HG03135 (cell line): ENCODE measurements around the gene CSF2RB.
A peak's percentile ranks its signal among the peaks of the same experiment; 100 is the strongest.

Experiments
- ATAC-seq: cut with Tn5 transposase; IDR thresholded peaks from one replicate; pipeline ENCODE4 v1.9.1; 2021; ENCODE audit warnings: mild to moderate bottlenecking, moderate library complexity; ENCODE audit not compliant: unreplicated experiment

The CSF2RB gene

DNA sequence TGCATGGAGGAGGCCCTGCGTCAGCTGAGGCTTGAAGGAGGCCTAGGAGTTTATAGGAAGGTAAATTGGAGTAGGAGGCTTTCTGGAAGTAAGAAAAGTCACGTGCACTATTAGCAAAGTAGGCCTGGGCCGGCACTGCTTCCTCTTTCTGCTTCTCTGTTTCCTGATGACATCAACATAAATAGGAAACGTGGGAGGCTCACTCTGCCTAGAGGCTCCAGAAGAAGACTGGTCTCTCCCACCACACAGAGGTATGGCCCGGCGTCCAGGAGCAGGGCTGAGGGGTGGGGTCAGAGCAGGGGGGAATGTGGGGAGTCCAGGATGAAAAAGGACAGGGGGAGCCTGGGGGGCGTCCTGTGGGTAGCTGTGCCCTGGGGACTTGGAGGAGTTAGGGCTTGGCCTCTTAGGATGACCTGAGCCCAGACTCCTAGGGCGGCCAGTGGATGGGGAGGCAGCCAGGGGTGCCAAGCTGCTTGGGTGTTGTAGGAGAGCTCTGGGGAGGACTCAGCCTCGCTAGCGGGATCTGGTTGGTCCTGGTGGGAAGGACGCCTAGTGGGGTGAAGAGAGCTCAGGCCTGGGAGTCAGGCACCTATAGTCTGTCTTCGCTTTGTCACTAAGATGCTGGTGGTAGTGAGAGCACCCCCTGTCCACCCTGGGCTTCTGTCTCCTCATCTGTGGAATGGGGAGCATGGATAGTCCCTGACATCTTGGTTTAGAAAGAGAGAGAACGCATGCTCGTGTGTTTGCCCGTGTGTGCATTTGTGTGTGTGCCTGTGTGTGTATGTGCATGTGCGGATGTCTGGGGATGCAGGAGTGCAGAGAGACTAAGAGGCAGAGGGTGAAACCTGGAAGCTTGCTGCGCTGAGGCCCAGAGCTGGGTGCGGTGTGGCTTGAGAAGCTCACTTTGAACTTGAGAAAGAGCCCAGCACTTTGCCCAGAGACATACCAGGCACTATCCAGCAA lies at the start of gene CSF2RB:
Gene CSF2RB, plus strand, starts transcription at position 202 of the 963 bp plus-strand sequence. CDS start 8,580 bp downstream, outside the sequence.
- ATAC-seq: no peak

DNA sequence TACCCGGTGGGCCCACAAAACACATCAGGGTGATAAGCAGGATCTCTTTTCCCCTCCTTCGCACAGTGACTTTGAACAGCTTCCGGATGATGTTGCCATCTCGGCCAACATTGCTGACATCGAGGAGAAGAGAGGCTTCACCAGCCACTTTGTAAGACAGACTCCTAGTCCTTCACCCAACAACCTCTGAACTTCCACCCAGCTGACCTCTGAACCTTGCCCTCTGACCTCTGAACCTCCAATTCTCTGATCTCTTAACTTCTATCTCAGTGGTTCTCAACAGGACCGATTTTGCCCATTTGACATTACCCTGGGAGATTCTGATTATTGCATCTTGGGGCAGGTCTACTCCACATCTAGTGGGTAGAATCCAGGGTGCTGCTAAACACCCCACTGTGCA lies 49.4 kb upstream of the CSF2RB start:
- no peak for ATAC-seq

DNA sequence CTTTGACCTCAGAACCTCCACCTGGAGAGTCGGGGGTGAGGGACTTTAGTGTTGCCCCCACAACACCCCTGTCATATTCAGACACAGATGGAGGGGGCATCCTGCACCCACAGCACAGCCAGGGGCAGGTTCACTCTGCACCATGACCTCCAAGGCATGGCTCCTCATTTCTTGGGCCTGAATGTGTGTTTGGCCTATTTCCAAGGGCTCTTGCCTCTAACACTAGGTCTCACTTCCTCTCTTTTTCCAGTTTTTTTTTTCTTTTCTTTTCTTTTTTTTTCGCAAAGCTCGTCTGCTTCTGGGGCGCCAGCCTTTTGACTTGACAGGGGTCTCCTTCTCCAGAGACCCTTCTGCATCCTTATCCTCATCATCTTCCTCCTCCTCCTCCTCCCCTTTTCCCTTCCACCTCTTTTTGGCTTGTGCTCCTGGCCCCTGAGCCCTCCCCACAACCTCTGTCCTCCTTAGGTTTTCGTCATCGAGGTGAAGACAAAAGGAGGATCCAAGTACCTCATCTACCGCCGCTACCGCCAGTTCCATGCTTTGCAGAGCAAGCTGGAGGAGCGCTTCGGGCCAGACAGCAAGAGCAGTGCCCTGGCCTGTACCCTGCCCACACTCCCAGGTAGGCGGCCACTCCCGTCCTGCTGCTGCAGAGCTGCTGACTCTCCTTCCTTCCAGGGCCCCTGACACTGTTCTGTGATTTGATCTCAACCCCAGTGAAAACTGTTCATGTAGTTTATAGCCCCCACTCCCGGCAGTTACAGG lies 48.8 kb upstream of the CSF2RB start:
- ATAC-seq: no peak

DNA sequence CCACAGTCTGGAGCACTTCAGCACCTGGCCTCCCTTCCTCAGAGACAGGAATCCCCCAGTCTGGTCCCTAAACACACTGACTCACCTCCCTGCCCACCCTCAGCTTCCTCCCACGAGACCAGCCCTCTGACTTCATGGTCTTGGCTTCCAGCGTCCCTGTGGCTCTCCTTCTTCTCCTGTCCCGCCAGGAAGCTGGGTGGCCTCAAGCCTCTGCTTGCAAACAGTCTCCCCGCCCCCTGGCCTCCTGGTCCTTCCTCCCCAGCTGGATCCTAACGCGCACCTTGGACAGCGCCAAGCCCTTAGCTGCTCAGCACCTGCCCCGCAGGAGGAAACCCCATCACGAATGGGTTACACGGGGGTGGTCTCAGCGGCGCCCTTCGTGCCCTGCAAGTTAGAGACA lies 48.1 kb upstream of the CSF2RB start:
- no peak for ATAC-seq

DNA sequence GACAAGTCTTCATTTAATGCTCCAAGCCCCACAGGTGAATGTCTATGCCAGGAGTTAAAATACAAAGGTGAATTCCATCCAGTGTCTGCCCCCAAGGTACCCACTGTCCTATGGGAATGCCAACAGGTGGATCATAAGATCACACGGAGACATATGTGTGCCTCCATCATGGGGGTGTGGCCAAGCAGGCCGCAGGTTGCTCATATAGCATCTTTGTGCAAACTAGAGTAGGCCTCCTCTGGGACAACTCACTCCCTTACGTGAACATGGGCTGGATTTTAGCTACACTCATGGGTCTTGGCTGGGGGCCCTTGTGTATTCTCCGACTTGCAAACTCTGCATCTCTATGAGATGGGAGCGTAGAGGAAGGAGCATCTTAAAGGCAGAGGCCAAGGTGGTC lies 45.7 kb upstream of the CSF2RB start:
- no peak for ATAC-seq

DNA sequence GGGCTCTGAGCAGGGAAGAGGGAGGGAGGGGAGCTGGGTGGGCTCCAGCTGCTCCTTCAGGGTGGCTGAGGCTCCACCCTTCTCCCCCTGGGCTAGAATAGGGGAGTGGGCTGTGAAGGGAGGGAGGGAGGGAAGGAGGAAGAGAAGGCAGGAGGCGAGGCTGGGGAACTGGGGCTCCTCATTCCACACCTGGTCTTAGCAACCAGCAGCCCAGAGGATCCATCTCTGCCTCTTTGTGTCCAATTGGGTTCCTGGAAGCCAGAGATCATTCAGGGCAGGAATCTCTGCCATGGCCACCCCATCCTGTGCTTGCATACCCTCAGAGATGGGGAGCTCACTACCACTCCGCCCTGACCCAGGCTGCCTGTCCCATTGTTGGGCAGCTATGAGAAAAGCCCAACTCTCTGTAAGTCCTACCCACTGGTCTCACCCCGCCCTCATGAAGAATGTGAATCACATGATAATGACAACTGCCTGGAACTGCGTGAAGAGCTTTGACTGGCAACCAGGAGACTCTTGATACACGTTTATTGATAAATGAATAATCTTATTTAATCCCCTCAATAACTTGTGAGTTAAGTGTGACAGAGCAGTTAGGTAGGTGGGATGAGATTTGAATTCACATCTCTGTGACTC lies 44.8 kb upstream of the CSF2RB start:
- no peak for ATAC-seq

DNA sequence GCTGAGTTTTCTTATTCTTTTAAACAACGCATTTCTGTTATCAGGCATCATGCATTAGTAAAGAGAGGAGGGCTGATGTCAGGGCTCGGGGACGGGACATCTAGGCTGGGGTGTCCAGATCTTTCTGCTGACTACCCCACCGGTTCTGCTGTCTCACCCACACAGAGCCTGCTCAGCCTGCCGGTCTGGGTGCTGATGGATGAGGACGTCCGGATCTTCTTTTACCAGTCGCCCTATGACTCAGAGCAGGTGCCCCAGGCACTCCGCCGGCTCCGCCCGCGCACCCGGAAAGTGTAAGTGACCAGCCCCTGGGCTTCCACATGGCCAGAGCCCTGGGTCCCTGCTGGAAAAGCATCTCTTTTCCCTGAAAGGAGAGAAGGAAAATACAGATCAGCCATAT lies 43.2 kb upstream of the CSF2RB start:
- ATAC-seq: no peak

DNA sequence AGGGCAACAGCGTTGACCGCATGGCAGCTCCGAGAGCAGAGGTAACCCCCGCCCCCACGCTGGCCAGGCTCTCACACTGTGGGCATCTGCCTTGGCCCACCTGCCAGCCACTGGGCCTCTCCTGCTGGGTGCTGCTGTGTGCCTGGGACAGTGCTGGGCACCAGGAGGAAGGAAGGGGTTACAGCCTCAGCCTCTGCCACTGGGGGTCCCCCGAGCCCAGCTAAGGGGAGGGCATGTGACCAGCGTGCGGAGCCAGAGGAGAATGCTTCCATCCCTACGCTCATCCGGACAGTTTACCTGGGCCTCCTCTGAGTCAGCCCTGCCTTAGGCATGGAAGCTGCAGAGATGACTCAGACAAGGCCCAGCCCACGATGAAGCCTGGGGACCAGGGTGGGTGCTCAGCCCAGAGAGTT lies 41.8 kb upstream of the CSF2RB start:
- no peak for ATAC-seq

DNA sequence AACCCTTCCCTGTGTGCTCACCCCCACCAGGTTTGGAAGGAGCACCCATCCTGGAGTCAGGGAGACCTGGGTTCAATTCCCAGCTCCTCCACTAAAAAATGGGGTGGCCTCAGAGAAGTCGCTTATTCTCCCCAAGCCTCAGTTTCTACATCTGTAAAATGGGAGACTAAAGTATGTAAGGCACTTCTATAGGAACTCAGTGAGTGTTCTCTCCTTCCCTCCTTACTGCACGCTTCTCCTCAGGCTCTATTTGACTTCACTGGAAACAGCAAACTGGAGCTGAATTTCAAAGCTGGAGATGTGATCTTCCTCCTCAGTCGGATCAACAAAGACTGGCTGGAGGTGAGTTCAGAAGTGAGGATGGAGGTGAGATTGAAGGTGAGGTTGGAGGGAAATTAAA lies 41.3 kb upstream of the CSF2RB start:
- no peak for ATAC-seq

DNA sequence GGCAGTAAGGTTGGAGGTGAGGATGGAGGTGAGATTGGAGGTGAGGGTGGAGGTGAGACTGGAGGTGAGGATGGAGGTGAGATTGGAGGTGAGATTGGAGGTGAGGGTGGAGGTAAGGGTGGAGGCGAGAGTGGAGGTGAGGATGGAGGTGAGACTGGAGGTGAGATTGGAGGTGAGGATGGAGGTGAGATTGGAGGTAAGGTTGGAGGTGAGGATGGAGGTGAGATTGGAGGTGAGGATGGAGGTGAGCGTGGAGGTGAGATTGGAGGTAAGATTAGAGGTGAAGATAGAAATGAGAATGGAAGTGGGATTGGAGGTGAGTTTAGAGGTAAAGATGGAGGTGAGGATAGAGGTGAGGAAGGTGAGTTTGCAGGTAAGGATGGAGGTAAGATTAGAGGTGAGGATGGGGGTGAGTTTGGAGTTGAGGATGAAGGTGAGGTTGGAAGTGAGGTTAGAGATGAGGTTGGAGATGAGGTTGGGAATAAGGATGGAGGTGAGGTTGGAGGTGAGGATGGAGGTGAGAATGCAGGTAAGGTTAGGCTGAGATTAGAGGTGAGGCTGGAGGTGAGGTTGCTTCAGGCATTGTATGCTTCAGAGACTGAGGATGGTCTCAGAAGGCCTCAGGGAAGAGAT lies 40.4 kb upstream of the CSF2RB start:
- ATAC-seq: no peak

DNA sequence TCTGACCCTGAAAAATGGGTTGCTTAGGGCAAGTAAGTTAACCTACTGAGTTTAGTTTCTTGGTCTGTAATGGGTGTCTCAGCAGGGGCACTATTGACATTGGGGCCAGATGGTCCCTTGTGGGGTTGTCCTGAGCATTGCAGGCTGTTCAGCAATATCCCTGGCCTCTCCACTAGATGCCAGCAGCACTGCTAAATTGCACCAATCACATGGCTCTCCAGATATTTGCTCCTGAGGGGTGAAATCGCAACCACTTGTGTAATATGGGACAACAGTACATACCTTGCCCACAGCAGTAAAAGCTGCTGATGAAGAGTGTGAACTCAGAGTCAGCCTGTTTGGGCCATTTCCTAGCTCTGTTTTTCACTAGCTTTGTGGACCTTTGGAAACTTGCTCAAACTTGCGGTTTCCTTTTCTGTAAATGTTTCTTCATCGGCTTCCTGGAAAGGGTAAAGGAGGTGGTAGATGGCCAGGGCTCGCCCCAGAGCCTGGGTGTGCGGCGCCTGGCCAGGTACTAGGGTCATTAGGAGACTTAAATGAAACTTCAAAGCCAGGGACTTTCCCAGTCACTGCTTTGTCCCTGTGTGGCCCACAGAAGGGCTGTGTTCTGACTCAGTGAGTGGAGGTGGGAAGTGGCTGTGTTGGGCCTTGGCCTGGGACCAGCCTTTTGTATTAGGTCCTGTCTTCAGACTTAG lies 39.7 kb upstream of the CSF2RB start:
- peak; percentile 70 for ATAC-seq

DNA sequence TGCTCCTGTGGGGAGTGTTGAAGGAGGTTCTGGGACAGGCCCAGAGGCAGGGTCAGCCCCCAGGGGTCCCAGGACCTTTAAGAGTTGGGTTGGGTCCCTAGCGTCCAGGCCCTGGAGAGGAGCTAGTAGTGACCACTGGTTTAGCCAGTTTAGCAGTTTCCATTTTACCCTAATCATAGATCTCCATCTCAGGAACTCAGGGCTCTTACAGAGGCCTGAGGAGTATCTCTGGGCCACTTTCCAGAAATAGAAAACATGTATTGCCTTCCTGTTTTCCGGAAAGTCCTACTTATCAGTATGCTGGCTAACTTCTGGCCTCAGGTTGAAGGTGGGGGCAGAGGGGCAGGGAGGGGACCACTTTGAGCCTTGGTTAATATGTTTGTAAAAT lies 39.1 kb upstream of the CSF2RB start:
- ATAC-seq: no peak

DNA sequence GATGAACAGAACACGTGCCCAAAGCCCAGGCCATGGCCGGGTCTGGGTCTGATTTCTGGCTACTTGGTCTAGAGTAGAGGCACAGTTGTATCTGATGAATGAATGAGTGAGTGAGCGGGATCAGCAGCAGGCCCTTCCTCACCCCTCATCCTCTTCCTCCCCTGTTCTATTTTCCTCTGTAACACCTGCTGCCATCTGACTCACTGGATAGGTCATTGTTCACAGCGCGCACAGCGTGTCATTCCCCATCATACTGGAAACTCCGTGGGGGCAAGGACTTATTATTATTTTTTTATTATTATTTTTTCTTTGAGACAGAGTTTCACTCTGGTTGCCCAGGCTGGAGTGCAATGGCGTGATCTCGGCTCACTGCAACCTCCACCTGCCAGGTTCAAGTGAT lies 38.7 kb upstream of the CSF2RB start:
- ATAC-seq: no peak

DNA sequence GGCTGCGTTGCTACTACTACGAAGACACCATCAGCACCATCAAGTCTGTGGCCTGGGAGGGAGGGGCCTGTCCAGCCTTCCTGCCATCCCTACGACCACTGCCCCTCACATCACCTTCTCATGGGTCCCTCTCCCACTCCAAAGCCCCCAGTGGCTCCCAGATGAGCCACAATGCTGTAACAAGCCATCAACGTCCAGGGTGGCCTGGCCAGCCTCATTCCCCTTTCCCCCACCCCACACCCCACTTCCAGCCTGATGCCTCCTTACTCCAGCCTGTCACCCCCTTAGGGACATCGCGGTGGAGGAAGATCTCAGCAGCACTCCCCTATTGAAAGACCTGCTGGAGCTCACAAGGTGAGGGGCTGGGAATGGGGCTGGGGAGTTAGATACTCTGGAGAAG lies 37.7 kb upstream of the CSF2RB start:
- ATAC-seq: no peak

DNA sequence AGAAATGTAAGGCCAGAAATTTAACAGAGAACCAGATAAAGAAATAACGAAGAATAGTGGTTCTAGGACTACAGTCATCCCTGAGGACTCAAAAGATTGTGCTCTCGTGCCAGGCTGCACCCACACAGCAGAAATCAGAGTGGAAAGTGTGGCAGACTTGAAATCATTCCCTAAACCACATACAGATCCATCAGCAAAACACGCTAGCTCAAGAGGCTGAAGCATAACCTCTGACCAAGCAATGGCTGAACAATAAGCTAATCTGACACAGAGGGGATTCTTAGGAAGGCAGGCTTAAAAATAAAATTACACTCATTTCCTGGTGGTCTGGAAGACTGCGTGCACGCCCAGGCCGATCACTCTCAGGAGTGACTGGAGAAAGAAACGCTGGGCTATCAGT lies 33.7 kb upstream of the CSF2RB start:
- no peak for ATAC-seq

DNA sequence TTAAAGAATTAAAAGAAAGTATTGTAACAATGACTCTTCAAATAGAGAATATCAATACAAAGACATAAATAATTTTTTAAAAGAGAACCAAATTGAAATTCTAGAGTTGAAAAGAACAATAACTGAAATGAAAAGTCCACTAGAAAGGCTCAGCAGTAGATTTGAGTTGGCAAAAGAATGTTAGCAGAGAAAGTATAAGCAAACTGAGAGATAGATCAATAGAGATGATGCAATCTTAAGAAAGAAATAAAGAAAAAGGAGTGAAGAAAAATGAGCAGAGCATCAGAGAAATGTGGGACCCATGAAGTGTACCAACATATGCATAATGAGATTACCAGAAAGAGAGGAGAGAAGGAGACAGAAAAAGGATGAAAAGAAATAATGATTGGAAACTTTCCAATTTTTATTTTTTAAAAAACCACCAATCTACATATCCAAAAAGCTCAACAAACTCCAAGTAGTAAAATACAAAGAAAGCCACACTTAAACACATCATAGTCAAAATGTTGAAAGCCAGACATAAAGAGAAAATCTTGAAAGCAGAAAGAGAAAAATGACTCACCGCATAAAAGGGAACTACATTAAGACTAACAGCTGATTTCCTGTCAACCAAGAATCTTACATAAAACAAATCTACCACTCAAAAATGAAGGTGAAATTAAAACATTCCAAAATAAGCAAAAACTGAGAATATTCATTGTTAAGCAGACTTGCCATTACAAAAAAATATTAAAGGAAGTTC lies 31.8 kb upstream of the CSF2RB start:
- no peak for ATAC-seq

DNA sequence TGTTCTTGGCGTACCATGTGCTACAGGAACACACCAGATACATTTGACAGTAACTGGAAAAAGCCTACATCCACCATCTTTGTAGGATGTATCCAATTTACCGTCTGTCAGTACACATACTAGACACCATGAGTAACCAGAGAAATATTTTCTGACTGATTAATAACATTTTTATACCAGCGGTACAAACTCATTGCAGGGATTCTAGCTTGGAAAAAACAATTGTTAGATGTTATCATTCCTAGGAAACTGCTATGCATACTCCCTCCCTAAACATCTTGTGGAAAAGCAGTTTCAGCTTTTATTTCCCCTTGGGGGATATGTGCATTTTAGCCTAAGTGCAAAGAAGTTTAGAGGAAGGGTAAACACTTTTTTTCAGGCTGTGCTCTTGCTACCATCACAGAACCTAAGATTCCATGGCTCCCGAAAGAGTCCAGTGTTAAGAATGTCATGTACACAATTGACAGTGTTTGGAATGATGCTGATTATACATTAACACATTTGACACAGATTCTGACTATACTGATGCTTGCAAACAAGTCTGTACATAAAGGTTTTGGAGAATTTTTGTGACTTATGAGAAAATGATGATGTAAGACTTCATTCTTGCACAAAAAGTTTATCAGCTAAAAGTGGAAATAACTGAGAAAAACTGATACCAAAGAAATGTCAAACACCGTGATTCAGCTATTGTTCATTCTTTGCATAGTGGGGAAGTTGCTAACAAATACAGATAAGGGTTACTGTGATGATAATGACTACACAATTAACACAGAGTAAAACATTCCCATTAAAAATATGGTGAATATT lies 28.9 kb upstream of the CSF2RB start:
- no peak for ATAC-seq

DNA sequence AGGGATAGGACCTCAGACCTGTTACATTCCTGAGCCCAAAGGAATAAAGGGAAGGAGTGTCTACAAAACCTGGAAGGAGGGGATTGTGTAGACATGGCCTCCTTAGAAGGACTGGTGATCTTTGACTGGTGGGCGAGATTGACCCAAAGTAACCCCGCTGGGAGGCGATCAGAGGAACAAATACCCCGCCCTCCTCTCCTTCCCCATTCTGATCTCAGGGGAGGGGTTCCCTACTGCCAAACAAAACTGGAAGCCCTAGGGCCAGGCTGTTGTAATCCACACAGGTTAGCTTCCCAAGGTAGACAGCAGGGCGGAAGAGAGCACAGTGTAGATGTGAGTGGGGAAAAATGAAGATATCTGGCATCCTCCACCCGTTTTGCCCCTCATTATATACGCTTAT lies 28.0 kb upstream of the CSF2RB start:
- no peak for ATAC-seq

DNA sequence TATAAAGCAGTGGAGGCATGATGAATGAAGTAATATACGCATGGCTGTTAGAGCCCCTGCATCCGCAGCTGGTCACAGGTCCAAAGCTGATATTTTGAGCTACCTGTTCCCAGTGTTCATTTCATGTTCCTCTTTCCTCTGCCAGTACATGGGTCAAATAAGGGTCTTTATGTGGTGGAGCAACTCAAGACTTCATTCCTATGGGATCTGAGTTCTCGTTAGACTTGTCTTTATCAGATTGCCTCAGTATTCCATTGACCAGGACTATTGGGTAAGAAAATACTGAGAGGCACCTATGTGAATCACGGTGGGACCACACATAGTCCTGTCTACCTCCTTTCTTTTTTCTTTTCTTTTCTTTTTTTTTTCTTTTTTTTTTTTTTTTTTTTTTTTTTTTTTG lies 27.4 kb upstream of the CSF2RB start:
- ATAC-seq: no peak
